NK-92 (cell line): Measurements from ENCODE around the gene LRAT.
"Not testable (repeated sequence)": the region's sequence is repeated elsewhere in the genome, so short reads cannot be mapped to it uniquely, and the experiment has no call there.

Source experiments
- DNase-seq: peaks from one replicate; lab custom pipeline; 2025; ENCODE audit not compliant: unreplicated experiment; lab: John Stamatoyannopoulos, UW

LRAT gene

GRCh38 chr4:154743683-154744340 lies at the start of gene LRAT:
Gene LRAT (plus strand): TSS chr4:154744000. CDS start chr4:154744327, 327 bp downstream.
- DNase-seq: no peak

- DNase-seq: no peak
Measured at GRCh38 chr4:154707877-154708276, 35.9 kb upstream of the LRAT start.

GRCh38 chr4:154709550-154709949 lies 34.2 kb upstream of the LRAT start:
- no peak for DNase-seq

GRCh38 chr4:154711522-154711921 lies 32.3 kb upstream of the LRAT start:
- DNase-seq: no peak

GRCh38 chr4:154714339-154715040 lies 29.3 kb upstream of the LRAT start:
- no peak for DNase-seq

- no peak for DNase-seq
Measured at GRCh38 chr4:154719087-154719486, 24.7 kb upstream of the LRAT start.

- DNase-seq: no peak
Measured at GRCh38 chr4:154720123-154720522, 23.7 kb upstream of the LRAT start.

GRCh38 chr4:154720618-154721267 lies 23.1 kb upstream of the LRAT start:
- no peak for DNase-seq

- DNase-seq: no peak
Measured at GRCh38 chr4:154722262-154722661, 21.5 kb upstream of the LRAT start.

- not testable (repeated sequence) for DNase-seq
Measured at GRCh38 chr4:154723601-154724000, 20.2 kb upstream of the LRAT start.

- DNase-seq: no peak
Measured at GRCh38 chr4:154727540-154727939, 16.3 kb upstream of the LRAT start.

GRCh38 chr4:154731756-154732155 lies 12.0 kb upstream of the LRAT start:
- no peak for DNase-seq

- no peak for DNase-seq
Measured at GRCh38 chr4:154732669-154733068, 11.1 kb upstream of the LRAT start.

- DNase-seq: no peak
Measured at GRCh38 chr4:154736770-154737169, 7.0 kb upstream of the LRAT start.

GRCh38 chr4:154738426-154738825 lies 5.4 kb upstream of the LRAT start:
- no peak for DNase-seq

- DNase-seq: no peak
Measured at GRCh38 chr4:154739111-154739510, 4.7 kb upstream of the LRAT start.

GRCh38 chr4:154740462-154740861 lies 3.3 kb upstream of the LRAT start:
- DNase-seq: no peak

- DNase-seq: no peak
Measured at GRCh38 chr4:154741131-154741665, 2.6 kb upstream of the LRAT start.

GRCh38 chr4:154741922-154742850 lies 1.6 kb upstream of the LRAT start:
- no peak for DNase-seq

- no peak for DNase-seq
Measured at GRCh38 chr4:154744341-154744926, 634 bp downstream of the LRAT start.
